22Rv1 (cell line): ENCODE measurements around the gene CRADD.
A peak's percentile ranks its signal among the peaks of the same experiment; 100 is the strongest.

Experiments
- H3K27ac ChIP-seq: fragments of 450-650 bp; 2 replicates; pipeline ENCODE4 v1.5.1; 2017
- ZFX ChIP-seq: fragments of 450-650 bp; IDR thresholded peaks from 2 replicates; pipeline ENCODE4 v1.6.1; 2017; ENCODE audit warnings: antibody characterized with exemption, borderline replicate concordance
- TF ChIP-seq, protein P1 (sequence below): fragments of 450-650 bp; IDR thresholded peaks from 2 replicates; pipeline ENCODE4 v1.5.1; 2017; ENCODE audit warnings: mild to moderate bottlenecking

Gene CRADD

GRCh38 chr12:93784339-93785086 lies 107.3 kb downstream of the CRADD start:
- TF ChIP-seq, protein P1, sequence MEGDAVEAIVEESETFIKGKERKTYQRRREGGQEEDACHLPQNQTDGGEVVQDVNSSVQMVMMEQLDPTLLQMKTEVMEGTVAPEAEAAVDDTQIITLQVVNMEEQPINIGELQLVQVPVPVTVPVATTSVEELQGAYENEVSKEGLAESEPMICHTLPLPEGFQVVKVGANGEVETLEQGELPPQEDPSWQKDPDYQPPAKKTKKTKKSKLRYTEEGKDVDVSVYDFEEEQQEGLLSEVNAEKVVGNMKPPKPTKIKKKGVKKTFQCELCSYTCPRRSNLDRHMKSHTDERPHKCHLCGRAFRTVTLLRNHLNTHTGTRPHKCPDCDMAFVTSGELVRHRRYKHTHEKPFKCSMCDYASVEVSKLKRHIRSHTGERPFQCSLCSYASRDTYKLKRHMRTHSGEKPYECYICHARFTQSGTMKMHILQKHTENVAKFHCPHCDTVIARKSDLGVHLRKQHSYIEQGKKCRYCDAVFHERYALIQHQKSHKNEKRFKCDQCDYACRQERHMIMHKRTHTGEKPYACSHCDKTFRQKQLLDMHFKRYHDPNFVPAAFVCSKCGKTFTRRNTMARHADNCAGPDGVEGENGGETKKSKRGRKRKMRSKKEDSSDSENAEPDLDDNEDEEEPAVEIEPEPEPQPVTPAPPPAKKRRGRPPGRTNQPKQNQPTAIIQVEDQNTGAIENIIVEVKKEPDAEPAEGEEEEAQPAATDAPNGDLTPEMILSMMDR = no peak
- no peak for TF ChIP-seq ZFX
- H3K27ac ChIP-seq = peak overlapping the region; percentile 51

DNA sequence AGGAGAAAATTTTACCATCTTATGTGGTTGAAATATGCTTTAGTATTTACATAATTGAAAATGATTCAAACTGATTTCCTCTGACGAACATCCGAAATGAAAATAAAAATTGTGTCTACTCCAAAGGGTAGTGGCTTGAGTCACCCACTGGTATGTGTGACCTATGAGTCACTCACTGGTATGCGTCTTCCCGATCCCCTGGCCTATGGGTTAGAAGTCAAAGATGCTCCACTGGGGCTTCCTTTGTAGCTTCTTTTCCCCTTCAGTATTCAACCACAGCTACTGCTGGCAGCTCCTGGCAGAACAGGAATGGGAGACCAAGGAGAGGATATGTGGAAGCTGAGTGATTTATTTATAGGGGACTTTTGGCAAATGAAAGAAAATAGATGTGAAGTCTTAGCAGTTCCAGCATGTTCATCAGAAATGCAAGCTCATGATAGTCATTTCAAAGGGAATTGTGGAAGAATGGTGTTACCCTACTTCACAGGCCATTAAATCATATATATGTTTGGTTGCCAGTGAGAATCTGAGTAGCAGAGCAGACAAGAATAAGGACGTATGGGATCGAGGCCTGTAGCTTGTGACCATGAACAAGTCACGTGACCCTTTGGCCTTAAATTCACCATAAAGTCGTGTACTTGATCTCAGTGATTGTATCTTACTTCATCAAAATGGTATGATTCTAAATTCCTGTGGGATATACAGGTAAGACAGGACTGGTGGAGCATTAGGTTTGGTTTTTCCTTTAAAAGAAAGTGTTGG lies 108.3 kb downstream of the CRADD start:
- TF ChIP-seq ZFX = no peak
- TF ChIP-seq, protein P1 = no peak
- H3K27ac ChIP-seq = peak overlapping the region; percentile 51

DNA sequence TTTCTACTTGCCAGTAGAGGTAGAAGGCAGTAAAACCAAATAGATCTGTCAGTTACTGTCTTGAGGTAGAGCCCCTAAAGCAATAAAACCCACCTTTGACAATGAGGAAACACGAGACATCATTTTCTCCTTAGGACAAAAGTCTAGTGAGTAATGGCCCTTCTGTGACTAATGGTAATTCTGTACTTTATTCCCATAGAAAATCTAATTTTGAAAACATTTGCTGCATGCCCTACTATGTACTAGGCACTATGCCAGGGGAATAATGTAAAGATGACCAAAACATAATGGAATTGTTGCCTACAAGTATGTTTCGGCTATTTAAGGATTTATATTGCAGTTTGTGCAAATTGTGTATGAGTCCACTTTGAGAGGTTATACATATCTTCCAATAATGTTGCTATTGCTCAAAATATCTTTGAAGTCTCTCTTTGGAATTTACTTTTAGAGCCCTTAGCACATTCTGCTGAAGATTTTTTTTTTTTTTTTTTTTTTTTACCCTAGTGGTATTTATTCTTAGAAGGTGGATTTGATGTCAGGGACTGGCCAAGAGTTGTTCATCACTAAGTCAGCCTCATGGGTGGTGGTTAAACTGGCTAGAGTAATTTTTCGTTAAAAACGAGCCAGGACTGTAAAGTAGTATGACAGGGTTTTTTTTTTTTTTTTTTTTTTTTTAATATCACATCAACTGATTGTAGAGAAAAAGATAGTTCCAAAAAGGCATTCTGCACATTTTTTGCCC lies 109.7 kb downstream of the CRADD start:
- H3K27ac ChIP-seq = no peak overlapping the region
- no peak for TF ChIP-seq ZFX
- TF ChIP-seq, protein P1 = no peak

- TF ChIP-seq ZFX = no peak
- TF ChIP-seq, protein P1 = no peak
- H3K27ac ChIP-seq = no peak overlapping the region
These were observed 111.7 kb downstream of the CRADD start for GRCh38 chr12:93788853-93789252.

- TF ChIP-seq, protein P1 = no peak
- TF ChIP-seq ZFX = no peak
- H3K27ac ChIP-seq = no peak overlapping the region
These were observed 112.6 kb downstream of the CRADD start for GRCh38 chr12:93789767-93790166.

DNA sequence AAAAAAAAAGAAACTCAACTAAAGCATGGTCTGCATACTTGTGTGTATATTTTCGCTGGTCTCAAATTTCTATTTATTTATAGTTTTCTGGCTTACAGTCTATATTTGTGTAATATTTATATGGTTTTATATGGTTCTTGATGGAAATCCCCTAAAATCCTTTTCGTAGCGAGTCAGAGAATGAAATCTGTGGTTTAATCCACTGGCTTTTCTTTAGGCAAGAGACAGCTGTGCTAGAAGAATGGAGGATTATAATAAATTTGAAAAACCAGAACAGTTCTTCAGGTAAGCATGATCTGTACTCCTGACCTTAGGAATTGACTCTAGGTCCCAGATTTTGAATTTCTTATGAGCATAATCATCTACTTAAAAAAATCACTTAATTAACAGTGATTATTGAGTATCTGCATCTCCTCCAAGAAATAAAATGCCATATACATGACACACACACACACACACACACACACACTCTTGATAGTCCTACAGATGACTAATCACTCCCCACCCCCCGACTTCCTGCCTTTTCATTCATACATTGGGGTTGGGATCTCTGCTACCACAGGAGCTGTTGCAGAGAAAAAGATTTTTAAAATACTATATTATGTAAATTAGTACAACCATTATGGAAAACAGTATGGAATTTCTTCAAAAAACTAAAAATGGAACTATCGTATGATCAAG lies 113.4 kb downstream of the CRADD start:
- TF ChIP-seq, protein P1 = no peak
- no peak overlapping the region for H3K27ac ChIP-seq
